ENCODE data around the gene MICAL1. TPM values are rescaled to one million over a fixed set of nuclear protein-coding genes. Genes with fewer than 3 reads are reported as not detected.

The MICAL1 gene
- total RNA-seq, 1 donor from 2014 or later: 120 TPM

GRCh38 chr6:109482905-109483734 lies 27.5 kb upstream of the MICAL1 start, which contains the start of gene ZBTB24:
ZBTB24 (minus strand) TSS chr6:109483219; CDS start chr6:109482026, 1,193 bp downstream.
- no peak for TF ChIP-seq CTCF (IDR thresholded peaks at IDR 0.05)
- DNase-seq: peak; percentile 81
- CTCF ChIA-PET: interaction anchor here (1.1 to 1.5 kb wide), 3 partner anchors 26 to 100 kb away, joined by 3 to 7 read pairs (median 5); partner anchors contain the start of genes PPIL6 and SMPD2
- H3K27ac Mint-ChIP-seq: peak within 1 kb of the TSS; percentile 85
- intact Hi-C loops (cut with micrococcal nuclease): loop anchor here (1.0 to 10.0 kb wide), 10 partner anchors 11 to 1392 kb away; partner anchors contain the start of genes AK9, AMD1, CD164 and CDC40
- ATAC-seq (ENCODE audit: low read depth): peak; percentile 82
- peaks cover 37% of the 10 kb centered on the region for H3K36me3 Mint-ChIP-seq (ENCODE audit: low read depth)
- H3K9me3 Mint-ChIP-seq: no peaks in the 10 kb centered on the region
- POLR2A ChIA-PET: interaction anchor here (0.7 to 5.3 kb wide), 15 partner anchors 11 to 1189 kb away, joined by 3 to 70 read pairs (median 4); partner anchors contain the start of genes CD164, CEP57L1, MICAL1 and PPIL6
- peaks cover 52% of the 10 kb centered on the region for H3K4me1 Mint-ChIP-seq
- H3K27me3 Mint-ChIP-seq: no peaks in the 10 kb centered on the region
- peak within 1 kb of the TSS; percentile 95 for H3K4me3 Mint-ChIP-seq

- no peak for TF ChIP-seq CTCF (IDR thresholded peaks at IDR 0.05)
- Mint-ChIP-seq H3K4me3 (peak overlapping the region; percentile 95), H3K36me3 (ENCODE audit: low read depth) (peaks cover 55% of the 10 kb centered on the region), H3K27me3 (no peaks in the 10 kb centered on the region), H3K4me1 (peaks cover 71% of the 10 kb centered on the region), H3K9me3 (no peaks in the 10 kb centered on the region), H3K27ac (peak overlapping the region; percentile 85)
- intact Hi-C loops (cut with micrococcal nuclease): loop anchor here (1.0 to 10.0 kb wide), 4 partner anchors 9 to 1394 kb away; partner anchors contain the start of gene AMD1
- ChIA-PET POLR2A (interaction anchor here (1.4 to 5.3 kb wide), 4 partner anchors 25 to 98 kb away, joined by 3 to 70 read pairs (median 10); partner anchors contain the start of genes CD164, MICAL1, PPIL6 and SMPD2), CTCF (interaction anchor here (1.7 kb wide), 1 partner anchor 24 kb away, joined by 3 read pairs; no protein-coding TSS in a partner anchor)
- DNase-seq (no peak), ATAC-seq (ENCODE audit: low read depth) (no peak)
Observed at GRCh38 chr6:109480993-109481480, 25.5 kb upstream of the MICAL1 start.

- Mint-ChIP-seq H3K9me3 (no peaks in the 10 kb centered on the region), H3K27me3 (no peaks in the 10 kb centered on the region), H3K4me3 (peak overlapping the region; percentile 77), H3K27ac (peak overlapping the region; percentile 83), H3K36me3 (ENCODE audit: low read depth) (peaks cover 72% of the 10 kb centered on the region), H3K4me1 (peaks cover 78% of the 10 kb centered on the region)
- no peak for TF ChIP-seq CTCF (IDR thresholded peaks at IDR 0.05)
- POLR2A ChIA-PET: interaction anchor here (0.7 to 5.3 kb wide), 9 partner anchors 9 to 568 kb away, joined by 3 to 70 read pairs (median 4); partner anchors contain the start of genes CD164, MICAL1, PPIL6 and SMPD2
- ATAC-seq (ENCODE audit: low read depth): no peak
- CTCF ChIA-PET: interaction anchor here (1.0 to 1.7 kb wide), 4 partner anchors 22 to 96 kb away, joined by 3 to 6 read pairs (median 4); partner anchors contain the start of genes PPIL6 and SMPD2
- no peak for DNase-seq
- intact Hi-C loops (cut with micrococcal nuclease): loop anchor here (1.0 kb wide), 1 partner anchor 17 kb away; no protein-coding TSS in a partner anchor
Observed at GRCh38 chr6:109478841-109479624, 23.5 kb upstream of the MICAL1 start.

- Mint-ChIP-seq H3K4me1 (peaks cover 77% of the 10 kb centered on the region), H3K36me3 (ENCODE audit: low read depth) (peaks cover 79% of the 10 kb centered on the region), H3K4me3 (peak overlapping the region; percentile 77), H3K9me3 (no peaks in the 10 kb centered on the region), H3K27ac (peak overlapping the region; percentile 83), H3K27me3 (no peaks in the 10 kb centered on the region)
- CTCF ChIA-PET: interaction anchor here (1.3 kb wide), 1 partner anchor 38 kb away, joined by 4 read pairs; the partner anchor contains the start of genes PPIL6 and SMPD2
- TF ChIP-seq CTCF (IDR thresholded peaks at IDR 0.05): no peak
- ATAC-seq (ENCODE audit: low read depth): no peak
- intact Hi-C loops (cut with micrococcal nuclease): no loop called here
- DNase-seq: no peak
- POLR2A ChIA-PET: interaction anchor here (0.7 to 5.3 kb wide), 7 partner anchors 18 to 568 kb away, joined by 3 to 70 read pairs (median 4); partner anchors contain the start of genes CD164 and MICAL1
Observed at GRCh38 chr6:109478222-109478805, 22.7 kb upstream of the MICAL1 start.
